B cell (primary cell): ENCODE data around the gene TMEM239.

ENCODE experiments used
- EZH2 ChIP-seq: IDR thresholded peaks from 2 replicates; pipeline ENCODE4 v1.6.1; 2012; ENCODE audit warnings: borderline replicate concordance, low read depth, mild to moderate bottlenecking, moderate library complexity, low read length; ENCODE audit not compliant: insufficient read depth, poor library complexity, severe bottlenecking
- TF ChIP-seq, protein P1 (sequence below): fragments of 200-600 bp; IDR thresholded peaks from one replicate; pipeline ENCODE4 v1.8.0; 2022; ENCODE audit warnings: antibody characterized with exemption, mild to moderate bottlenecking

DNA sequence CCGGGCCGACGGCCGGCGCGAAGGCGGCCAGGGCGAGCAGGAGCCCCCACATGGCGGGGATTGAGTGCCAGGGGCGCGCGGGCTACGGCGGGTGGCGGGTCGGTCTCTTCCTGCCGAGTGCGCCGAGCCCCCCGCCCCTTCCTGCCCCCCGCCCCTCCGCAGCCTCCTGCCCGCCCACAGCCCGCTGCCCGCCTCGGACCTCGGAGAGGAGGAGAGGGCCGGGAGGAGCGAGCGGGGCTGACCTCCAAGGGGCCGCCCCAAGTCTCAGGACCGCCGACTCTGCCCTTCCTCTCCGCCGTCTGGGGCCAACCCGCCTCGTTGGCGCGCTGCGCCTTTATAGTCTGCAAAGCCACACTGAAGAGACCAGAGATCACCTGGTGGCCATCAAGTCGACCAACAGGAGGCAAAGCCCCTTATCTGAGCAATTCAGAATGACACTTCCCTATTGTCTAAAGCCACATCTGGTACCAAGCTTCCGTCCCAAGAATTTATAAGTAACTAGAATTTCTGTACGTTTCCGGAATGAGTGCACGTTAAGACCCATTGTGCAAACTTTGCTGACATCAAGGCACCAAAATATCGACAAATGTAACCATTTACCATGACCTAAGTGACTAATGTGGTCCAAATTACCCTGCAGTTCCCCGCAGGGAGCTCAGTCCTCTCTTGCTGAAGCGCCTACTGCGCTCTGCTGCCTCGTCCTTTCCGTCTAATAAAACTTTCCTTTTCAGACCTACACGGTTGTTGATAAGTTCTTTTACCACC, 15.5 kb upstream of the TMEM239 start, which contains the start of gene CPXM1:
- TF ChIP-seq, protein P1, sequence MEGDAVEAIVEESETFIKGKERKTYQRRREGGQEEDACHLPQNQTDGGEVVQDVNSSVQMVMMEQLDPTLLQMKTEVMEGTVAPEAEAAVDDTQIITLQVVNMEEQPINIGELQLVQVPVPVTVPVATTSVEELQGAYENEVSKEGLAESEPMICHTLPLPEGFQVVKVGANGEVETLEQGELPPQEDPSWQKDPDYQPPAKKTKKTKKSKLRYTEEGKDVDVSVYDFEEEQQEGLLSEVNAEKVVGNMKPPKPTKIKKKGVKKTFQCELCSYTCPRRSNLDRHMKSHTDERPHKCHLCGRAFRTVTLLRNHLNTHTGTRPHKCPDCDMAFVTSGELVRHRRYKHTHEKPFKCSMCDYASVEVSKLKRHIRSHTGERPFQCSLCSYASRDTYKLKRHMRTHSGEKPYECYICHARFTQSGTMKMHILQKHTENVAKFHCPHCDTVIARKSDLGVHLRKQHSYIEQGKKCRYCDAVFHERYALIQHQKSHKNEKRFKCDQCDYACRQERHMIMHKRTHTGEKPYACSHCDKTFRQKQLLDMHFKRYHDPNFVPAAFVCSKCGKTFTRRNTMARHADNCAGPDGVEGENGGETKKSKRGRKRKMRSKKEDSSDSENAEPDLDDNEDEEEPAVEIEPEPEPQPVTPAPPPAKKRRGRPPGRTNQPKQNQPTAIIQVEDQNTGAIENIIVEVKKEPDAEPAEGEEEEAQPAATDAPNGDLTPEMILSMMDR = no peak
- no peak for TF ChIP-seq EZH2
